ENCODE data around the gene ZNF469. TPM values are rescaled to one million over a fixed set of nuclear protein-coding genes. Genes with fewer than 3 reads are reported as not detected.

Gene ZNF469
- total and polyA plus RNA-seq, 9 of the 15 experiments (the other 6 are each of a cell fraction or from before 2014, with no cell fraction given) = 0.01 to 0.04 TPM; not detected in 7

- no peak for ATAC-seq
- H3K9me3 ChIP-seq (replicated peaks; ENCODE audit: control insufficient read depth, insufficient read depth, low read depth, low read length) = peaks cover 16% of the 10 kb centered on the region
- CTCF ChIA-PET (ENCODE audit: low intra/inter-chr PET ratio) = no interaction called here
- no peaks in the 10 kb centered on the region for H3K79me2 ChIP-seq (ENCODE audit: control insufficient read depth, insufficient read depth, low read length)
- in situ Hi-C loops (cut with MboI) (no loop called here), intact Hi-C loops (cut with micrococcal nuclease) (loop anchor here (10.0 kb wide), 1 partner anchor 92 kb away; no protein-coding TSS in a partner anchor)
- H3K4me3 ChIP-seq = no peak overlapping the region
- no peak for DNase-seq (ENCODE audit: extremely low read depth in 1 of 4, low spot score in 3 of 4)
- H4K20me1 ChIP-seq (replicated peaks; ENCODE audit: control insufficient read depth, insufficient read depth, low read length) = 0 out of 2 replicates have a peak, but pooled peaks cover 2% of the 10 kb centered on the region
- no peak overlapping the region for H2AFZ ChIP-seq (ENCODE audit: low read depth, low read length)
- H3K4me2 ChIP-seq (ENCODE audit: insufficient read depth, low read length) = no peak overlapping the region
- H3K27me3 ChIP-seq (ENCODE audit: control insufficient read depth in 2 of 2, insufficient read depth in 2 of 2, low read length in 2 of 2) = peaks cover 37 to 63% of the 10 kb centered on the region in 2 experiments; a peak in 4 of 5 replicates
- no peaks in the 10 kb centered on the region for H3K9me1 ChIP-seq (ENCODE audit: control insufficient read depth, insufficient read depth, low read length)
- no TSS peak for BruUV-seq (replicated peaks)
- H3K36me3 ChIP-seq (ENCODE audit: control insufficient read depth, insufficient read depth, low read length) = no peaks in the 10 kb centered on the region
- FAIRE-seq = no peak
- TF ChIP-seq ZNF263 (CRISPR knock-in tag; IDR thresholded peaks at IDR 0.05; ENCODE audit: borderline replicate concordance) (peak; percentile 88; the same call in 1 of the 2 replicates), CEBPG (CRISPR knock-in tag; IDR thresholded peaks at IDR 0.05) (no peak), CEBPG (tag; conservative IDR thresholded peaks at IDR 0.05 in 1 of 2, IDR thresholded peaks at IDR 0.05 in 1 of 2) (no peak), SRF (CRISPR knock-in tag; IDR thresholded peaks at IDR 0.05) (no peak), E2F6 (IDR thresholded peaks at IDR 0.05; ENCODE audit: borderline replicate concordance in 1 of 2, extremely low read depth in 1 of 2, insufficient read depth in 1 of 2, insufficient read length in 1 of 2, low read depth in 1 of 2, low read length in 1 of 2, poor library complexity in 1 of 2, severe bottlenecking in 1 of 2) (no peak)
- WGBS (ENCODE audit: insufficient coverage, low coverage, missing lambda C conversion rate) = 4% methylated on average over 26 of the region's 30 CpGs
- H3K9ac ChIP-seq (ENCODE audit: insufficient read depth in 1 of 2, low read depth in 2 of 2, low read length in 2 of 2) = no peak overlapping the region
- peaks cover 0 to 26% of the 10 kb centered on the region in 2 experiments; a peak in 2 of 5 replicates for H3K4me1 ChIP-seq (replicated peaks in 1 of 2; ENCODE audit: control insufficient read depth in 2 of 2, insufficient read depth in 2 of 2, low read length in 2 of 2)
- POLR2A ChIA-PET = interaction anchor here (0.6 to 2.0 kb wide), 5 partner anchors 9 to 23 kb away, joined by 3 to 5 read pairs (median 5); no protein-coding TSS in a partner anchor
- no peak overlapping the region for H3K27ac ChIP-seq (ENCODE audit: extremely low read depth, low read depth, low read length)
Measured at GRCh38 chr16:88376835-88377726, 5.7 kb upstream of the ZNF469 start.

Measured in K562 (cell line).